ENCODE results near the gene WNT10A. TPM values are rescaled to one million over a fixed set of nuclear protein-coding genes. Genes with fewer than 3 reads are reported as not detected.

WNT10A gene
- total RNA-seq, 1 experiment from 2014 or later, result 1.5 TPM

DNA sequence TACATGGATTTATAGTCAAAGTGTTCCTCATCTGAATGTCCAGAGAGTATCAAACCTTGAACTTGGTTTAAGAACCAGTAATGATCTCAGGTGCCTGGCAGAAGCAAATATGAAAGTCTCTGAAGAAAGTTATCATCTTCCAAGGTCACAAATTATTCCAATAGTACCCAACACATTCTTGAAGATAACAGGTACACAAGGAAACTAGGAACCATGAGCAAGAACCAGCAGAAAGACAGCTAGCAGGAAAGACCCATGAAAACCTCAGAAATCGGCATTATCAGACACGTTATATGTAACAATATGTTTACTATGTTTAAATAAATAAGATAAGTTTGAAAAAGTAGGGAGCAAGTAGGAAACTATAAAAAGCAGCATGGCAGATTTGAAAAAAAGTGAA, 43.2 kb upstream of the WNT10A start:
- CTCF ChIA-PET, result no interaction called here

DNA sequence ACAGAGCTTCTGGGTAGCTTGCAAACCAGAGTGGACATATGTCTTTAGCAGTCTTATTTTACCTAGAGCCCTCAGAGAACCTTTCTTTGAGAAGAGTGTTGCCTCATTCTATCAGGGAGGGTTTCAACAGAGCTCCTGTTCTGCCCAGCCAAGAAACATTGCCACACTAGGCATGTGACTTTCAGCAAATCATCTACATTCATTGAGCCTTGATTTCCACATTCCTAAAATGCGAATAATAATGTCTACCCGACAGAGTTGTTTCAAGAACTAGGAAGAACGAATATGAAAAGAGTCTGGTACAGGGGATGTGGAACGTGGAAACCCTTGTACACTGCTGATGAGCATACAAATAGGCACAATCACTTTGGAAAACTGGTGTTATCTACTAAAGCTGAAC, 41.2 kb upstream of the WNT10A start:
- H4K20me1 ChIP-seq (ENCODE audit: insufficient read depth), result no peaks in the 10 kb centered on the region
- no peak overlapping the region for H3K4me3 ChIP-seq (replicated peaks in 1 of 2; ENCODE audit: low read depth in 1 of 2, low read length in 2 of 2)
- H3K27me3 ChIP-seq (ENCODE audit: insufficient read depth, low read length), result no peaks in the 10 kb centered on the region
- ATAC-seq (no peak), DNase-seq (ENCODE audit: low read depth, low spot score) (no peak)
- no TSS peak for BruUV-seq (replicated peaks)
- POLR2A ChIA-PET, result no interaction called here
- RAD21 ChIA-PET (ENCODE audit: low non-redundant PET in 1 of 2, low total read pairs in 2 of 2, uncharacterized antibody in 2 of 2, unreplicated experiment in 2 of 2), result no interaction called here
- H3K79me2 ChIP-seq (ENCODE audit: insufficient read depth, low read length), result no peaks in the 10 kb centered on the region
- H3K4me2 ChIP-seq (ENCODE audit: low read length), result no peak overlapping the region
- CTCF ChIA-PET, result no interaction called here
- H2AFZ ChIP-seq (ENCODE audit: low read depth, low read length, poor library complexity, severe bottlenecking), result no peak overlapping the region
- intact Hi-C loops (cut with micrococcal nuclease), result no loop called here
- peaks cover 10 to 19% of the 10 kb centered on the region in 2 experiments for H3K4me1 ChIP-seq (ENCODE audit: control insufficient read depth in 1 of 2, insufficient read depth in 2 of 2, low read length in 2 of 2)
- H3K9me3 ChIP-seq (ENCODE audit: control insufficient read depth in 1 of 2, insufficient read depth in 1 of 2, low read depth in 1 of 2, low read length in 2 of 2), result no peaks in the 10 kb centered on the region
- H3K9ac ChIP-seq (ENCODE audit: low read length), result no peak overlapping the region
- H3K36me3 ChIP-seq (ENCODE audit: control insufficient read depth in 1 of 2, insufficient read depth in 2 of 2, low read length in 2 of 2), result no peaks in the 10 kb centered on the region
- H3K27ac ChIP-seq (ENCODE audit: low read depth, low read length), result no peak overlapping the region
- no peak for TF ChIP-seq JUND (IDR thresholded peaks at IDR 0.05)
- TF ChIP-seq EGR1 (IDR thresholded peaks at IDR 0.05; ENCODE audit: low read depth), result no peak
- TF ChIP-seq, protein P1, sequence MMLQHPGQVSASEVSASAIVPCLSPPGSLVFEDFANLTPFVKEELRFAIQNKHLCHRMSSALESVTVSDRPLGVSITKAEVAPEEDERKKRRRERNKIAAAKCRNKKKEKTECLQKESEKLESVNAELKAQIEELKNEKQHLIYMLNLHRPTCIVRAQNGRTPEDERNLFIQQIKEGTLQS (IDR thresholded peaks at IDR 0.05), result no peak
- no peak for TF ChIP-seq POLR2AphosphoS5 (IDR thresholded peaks at IDR 0.05; ENCODE audit: low read depth, low read length)
- H3K9me2 ChIP-seq (ENCODE audit: insufficient read depth), result no peaks in the 10 kb centered on the region

More for the DNA sequence above, 43.2 kb upstream of the WNT10A start:
- Histone ChIP-seq H3K4me2 (ENCODE audit: low read length) (no peak overlapping the region), H3K79me2 (ENCODE audit: insufficient read depth, low read length) (no peaks in the 10 kb centered on the region), H4K20me1 (ENCODE audit: insufficient read depth) (no peaks in the 10 kb centered on the region), H3K4me1 (ENCODE audit: control insufficient read depth in 1 of 2, insufficient read depth in 2 of 2, low read length in 2 of 2) (peaks cover 22 to 38% of the 10 kb centered on the region in 2 experiments), H3K9ac (ENCODE audit: low read length) (no peak overlapping the region), H3K36me3 (ENCODE audit: control insufficient read depth in 1 of 2, insufficient read depth in 2 of 2, low read length in 2 of 2) (no peaks in the 10 kb centered on the region), H2AFZ (ENCODE audit: low read depth, low read length, poor library complexity, severe bottlenecking) (no peak overlapping the region), H3K27me3 (ENCODE audit: insufficient read depth, low read length) (no peaks in the 10 kb centered on the region), H3K27ac (ENCODE audit: low read depth, low read length) (no peak overlapping the region), H3K4me3 (replicated peaks in 1 of 2; ENCODE audit: low read depth in 1 of 2, low read length in 2 of 2) (no peak overlapping the region), H3K9me2 (ENCODE audit: insufficient read depth) (no peaks in the 10 kb centered on the region), H3K9me3 (ENCODE audit: control insufficient read depth in 1 of 2, insufficient read depth in 1 of 2, low read depth in 1 of 2, low read length in 2 of 2) (no peaks in the 10 kb centered on the region)
- TF ChIP-seq FOSL1 (IDR thresholded peaks at IDR 0.05; ENCODE audit: low read depth) (no peak), SRF (IDR thresholded peaks at IDR 0.05; ENCODE audit: low read depth) (no peak), YY1 (IDR thresholded peaks at IDR 0.05; ENCODE audit: extremely low read depth, insufficient replicate concordance, low read depth, low read length) (no peak), SP1 (IDR thresholded peaks at IDR 0.05; ENCODE audit: low read depth) (no peak), SIN3A (IDR thresholded peaks at IDR 0.05; ENCODE audit: low read depth) (no peak), ZNF274 (IDR thresholded peaks at IDR 0.05; ENCODE audit: low read depth, low read length) (no peak)
- TF ChIP-seq, protein P1 (IDR thresholded peaks at IDR 0.05), result no peak
- DNase-seq (ENCODE audit: low read depth, low spot score) (no peak), ATAC-seq (no peak)
- BruUV-seq (replicated peaks), result no TSS peak
- intact Hi-C loops (cut with micrococcal nuclease), result no loop called here
- ChIA-PET RAD21 (ENCODE audit: low non-redundant PET in 1 of 2, low total read pairs in 2 of 2, uncharacterized antibody in 2 of 2, unreplicated experiment in 2 of 2) (no interaction called here), POLR2A (no interaction called here)
